IMR-90 (cell line): Measurements from ENCODE around the gene HYLS1. TPM values are rescaled to one million over a fixed set of nuclear protein-coding genes. Genes with fewer than 3 reads are reported as not detected.
A peak's percentile ranks its signal among the peaks of the same experiment; 100 is the strongest.

Source experiments
- ATAC-seq: fragments of 200-7000 bp; cut with Tn5 transposase; 2 replicates; pipeline ENCODE4 v1.9.1; 2020; ENCODE audit warnings: low read depth, mild to moderate bottlenecking, moderate library complexity
- BruUV-seq: library from RNA; stranded (reverse); fragments of 400-500 nt; replicated peaks from 2 replicates; lab custom pipeline; 2021; lab: Mats Ljungman, UMichigan
- CTCF ChIA-PET: fragments of 300-600 bp; formaldehyde crosslinking; extraction: SDS; loops from one replicate; lab custom pipeline; 2021; ENCODE audit warnings: antibody characterized with exemption; lab: Yijun Ruan, JAX
- POLR2A ChIA-PET: fragments of 300-600 bp; sonication (Branson Sonifier 250); formaldehyde crosslinking; loops from one replicate; lab custom pipeline; 2022; ENCODE audit warnings: antibody characterized with exemption; ENCODE audit not compliant: unreplicated experiment; lab: Charles Lee
- DNase-seq: peaks from one replicate; pipeline ENCODE4 v3.0.0; 2013
- H2AFZ ChIP-seq: replicated peaks from 2 replicates; pipeline ENCODE3; 2013; ENCODE audit warnings: low read length, mild to moderate bottlenecking; ENCODE audit not compliant: poor library complexity
- H2AK5ac ChIP-seq: 2 replicates; pipeline ENCODE4 v1.6.1; 2013; ENCODE audit warnings: low read depth, low read length, inconsistent platforms
- H2AK9ac ChIP-seq: replicated peaks from 2 replicates; pipeline ENCODE3; 2013; ENCODE audit warnings: mild to moderate bottlenecking, low read depth, low read length, moderate library complexity; ENCODE audit not compliant: poor library complexity
- H2BK120ac ChIP-seq: 2 replicates; pipeline ENCODE4 v1.6.1; 2013; ENCODE audit warnings: low read depth, low read length, inconsistent platforms
- H2BK15ac ChIP-seq: 3 replicates; pipeline ENCODE4 v1.6.1; 2013; ENCODE audit warnings: low read depth, low read length, inconsistent platforms
- H2BK20ac ChIP-seq: 2 replicates; pipeline ENCODE4 v1.6.1; 2013; ENCODE audit warnings: low read depth, mild to moderate bottlenecking, inconsistent platforms, low read length, moderate library complexity
- H2BK5ac ChIP-seq: 2 replicates; pipeline ENCODE4 v1.6.1; 2013; ENCODE audit warnings: mild to moderate bottlenecking, low read depth, low read length, inconsistent platforms; ENCODE audit not compliant: poor library complexity, severe bottlenecking
- H3K14ac ChIP-seq: replicated peaks from 2 replicates; pipeline ENCODE4 v1.6.1; 2013; ENCODE audit warnings: low read depth, low read length, inconsistent platforms
- H3K18ac ChIP-seq: 2 replicates; pipeline ENCODE4 v1.6.1; 2013; ENCODE audit warnings: low read depth, low read length, control low read depth
- H3K23ac ChIP-seq: 2 replicates; pipeline ENCODE4 v1.6.1; 2013; ENCODE audit warnings: low read depth, low read length, inconsistent platforms
- H3K27ac ChIP-seq: 2 replicates; pipeline ENCODE4 v1.5.1; 2013; ENCODE audit warnings: mild to moderate bottlenecking, control low read depth, low read length; ENCODE audit not compliant: insufficient read depth
- H3K27me3 ChIP-seq: 2 replicates; pipeline ENCODE4 v1.6.1; 2013; ENCODE audit warnings: low read length; ENCODE audit not compliant: control insufficient read depth, insufficient read depth
- H3K36me3 ChIP-seq: 2 replicates; pipeline ENCODE4 v1.6.1; 2013; ENCODE audit warnings: low read length, mixed read lengths; ENCODE audit not compliant: control insufficient read depth, insufficient read depth
- H3K4ac ChIP-seq: 2 replicates; pipeline ENCODE4 v1.6.1; 2013; ENCODE audit warnings: low read depth, low read length, inconsistent platforms
- H3K4me1 ChIP-seq: 2 replicates; pipeline ENCODE4 v1.6.1; 2013; ENCODE audit warnings: low read length, mixed read lengths; ENCODE audit not compliant: control insufficient read depth, insufficient read depth
- H3K4me2 ChIP-seq: 2 replicates; pipeline ENCODE4 v1.6.1; 2013; ENCODE audit warnings: low read depth, mild to moderate bottlenecking, control low read depth, low read length, moderate library complexity
- H3K4me3 ChIP-seq: 2 replicates; pipeline ENCODE4 v1.5.1; 2013; ENCODE audit warnings: low read depth, mild to moderate bottlenecking, control low read depth, low read length, moderate library complexity; ENCODE audit not compliant: insufficient read depth
- H3K56ac ChIP-seq: 2 replicates; pipeline ENCODE4 v1.6.1; 2013; ENCODE audit warnings: low read length, inconsistent platforms; ENCODE audit not compliant: insufficient read depth; ENCODE audit errors: extremely low read depth
- H3K79me1 ChIP-seq, 2 experiments: 2 replicates each; pipeline ENCODE4 v1.6.1; 2013; ENCODE audit warnings: low read length in 2 of 2, inconsistent platforms in 1 of 2, low read depth in 1 of 2
- H3K9ac ChIP-seq: 2 replicates; pipeline ENCODE4 v1.6.1; 2013; ENCODE audit warnings: low read depth, low read length, control low read depth
- H3K9me1 ChIP-seq: 2 replicates; pipeline ENCODE4 v1.6.1; 2013; ENCODE audit warnings: low read length, inconsistent platforms; ENCODE audit not compliant: insufficient read depth
- H3K9me3 ChIP-seq: 2 replicates; pipeline ENCODE4 v1.6.1; 2013; ENCODE audit warnings: low read length; ENCODE audit not compliant: control insufficient read depth, insufficient read depth
- H4K20me1 ChIP-seq: 2 replicates; pipeline ENCODE4 v1.6.1; 2013; ENCODE audit warnings: low read length, inconsistent platforms; ENCODE audit not compliant: insufficient read depth
- H4K5ac ChIP-seq: 2 replicates; pipeline ENCODE4 v1.6.1; 2013; ENCODE audit warnings: mild to moderate bottlenecking, low read depth, low read length, control low read depth
- H4K8ac ChIP-seq, 2 experiments: 2 replicates each; pipeline ENCODE4 v1.6.1; 2013; ENCODE audit warnings: low read depth in 2 of 2, low read length in 2 of 2, control low read depth in 1 of 2, inconsistent platforms in 1 of 2
- H4K91ac ChIP-seq: 2 replicates; pipeline ENCODE4 v1.6.1; 2013; ENCODE audit warnings: low read depth, low read length, inconsistent platforms; ENCODE audit not compliant: insufficient read depth
- BHLHE40 ChIP-seq: fragments of 150-350 bp; IDR thresholded peaks from 2 replicates; pipeline ENCODE4 v1.6.1; 2016; ENCODE audit warnings: mild to moderate bottlenecking, low read depth, low read length
- FOS ChIP-seq: fragments of 150-350 bp; IDR thresholded peaks from 2 replicates; pipeline ENCODE4 v1.6.1; 2016; ENCODE audit warnings: low read depth, low read length
- MXI1 ChIP-seq: IDR thresholded peaks from 2 replicates; pipeline ENCODE4 v1.6.1; 2012; ENCODE audit warnings: low read depth, mild to moderate bottlenecking, low read length, moderate library complexity, borderline replicate concordance
- WGBS, 2 experiments: methylation state at CpG; one replicate each; pipeline versions ENCODE4 v1.1.5 to v1.1.7; 2013; ENCODE audit warnings: missing lambda C conversion rate in 2 of 2; ENCODE audit not compliant: insufficient read length in 1 of 2; ENCODE audit errors: extremely low coverage in 2 of 2; 5-methylcytosine and 5-hydroxymethylcytosine counted together
- dilution Hi-C: fragments of 300-500 bp; cut with HindIII; formaldehyde crosslinking; loops from one replicate; pipeline ENCODE4 v1.14.3; 2018; ENCODE audit warnings: low sequenced_read_pairs; ENCODE audit not compliant: unreplicated experiment
- in situ Hi-C: fragments of 300-500 bp; cut with MboI; formaldehyde crosslinking; loops from 3 replicates; pipeline ENCODE4 v1.14.3; 2019; ENCODE audit warnings: low sequenced_read_pairs, inconsistent platforms, mixed read lengths
- intact Hi-C: fragments of 100-400 bp; cut with micrococcal nuclease; formaldehyde crosslinking; loops from 2 replicates; pipeline ENCODE4 v1.10.0; 2022
- polyA plus RNA-seq, 3 experiments: library from polyadenylated mRNA; depleted of rRNA; stranded (reverse); fragments of >200 nt; gene quantifications; 2 replicates each; pipeline ENCODE4 v1.2.3, GENCODE V29; 2012; ENCODE audit warnings: low replicate concordance in 1 of 3
- total RNA-seq: library from RNA; depleted of rRNA; stranded (reverse); fragments of >200 nt; gene quantifications from 2 replicates; pipeline ENCODE4 v1.2.3, GENCODE V29; 2012

The HYLS1 gene
- total and polyA plus RNA-seq, 2 of the 4 experiments (the other 2 are of a cell fraction): 5.1 to 8.1 TPM

GRCh38 chr11:125903711-125904659 lies 16.5 kb downstream of the HYLS1 start, which contains the start of gene DDX25:
DDX25 (plus strand) TSS chr11:125904508; CDS start chr11:125904518, 10 bp downstream.
- peaks cover 12 to 26% of the 10 kb centered on the region in 2 experiments; a peak in 3 of 4 replicates for H3K79me1 ChIP-seq
- no peak within 1 kb of the TSS for H2AK5ac ChIP-seq
- WGBS, 2 experiments: 4% methylated on average over 22 of the region's 81 CpGs; no CpG with 5 or more reads in 1 of the 2 experiments
- in situ Hi-C loops (no loop called here), dilution Hi-C loops (loop anchor here (25.0 kb wide), 1 partner anchor 308 kb away; the partner anchor contains the start of genes FAM118B and RPUSD4), intact Hi-C loops (no loop called here)
- TF ChIP-seq FOS (no peak), BHLHE40 (no peak), MXI1 (no peak)
- no peak within 1 kb of the TSS for H2BK120ac ChIP-seq
- ChIA-PET CTCF (no interaction called here), POLR2A (interaction anchor here (0.9 kb wide), 1 partner anchor 279 kb away, joined by 4 read pairs; the partner anchor contains the start of gene CHEK1)
- no peak within 1 kb of the TSS for H3K56ac ChIP-seq
- no peak within 1 kb of the TSS for H4K8ac ChIP-seq
- no peak within 1 kb of the TSS for H3K14ac ChIP-seq
- H2BK15ac ChIP-seq: no peak within 1 kb of the TSS
- BruUV-seq: no TSS peak
- no peak within 1 kb of the TSS; the same call in 1 of the 2 replicates for H3K23ac ChIP-seq
- H2AFZ ChIP-seq: no peak within 1 kb of the TSS
- H2BK20ac ChIP-seq: no peak within 1 kb of the TSS
- H3K27me3 ChIP-seq: peaks cover 20% of the 10 kb centered on the region
- H3K27ac ChIP-seq: no peak within 1 kb of the TSS
- peaks cover 3% of the 10 kb centered on the region; the same call in 1 of the 2 replicates for H3K9me3 ChIP-seq
- H4K5ac ChIP-seq: no peak within 1 kb of the TSS
- 0 out of 2 replicates have a peak, but pooled peaks cover 2% of the 10 kb centered on the region for H3K4me1 ChIP-seq
- H3K4me3 ChIP-seq: no peak within 1 kb of the TSS
- H3K9ac ChIP-seq: no peak within 1 kb of the TSS
- H3K4me2 ChIP-seq: peak within 1 kb of the TSS; percentile 41
- H3K18ac ChIP-seq: no peak within 1 kb of the TSS
- DNase-seq (no peak), ATAC-seq (no peak)
- no peaks in the 10 kb centered on the region for H4K20me1 ChIP-seq
- H3K36me3 ChIP-seq: peaks cover 7% of the 10 kb centered on the region
- H3K9me1 ChIP-seq: no peaks in the 10 kb centered on the region; the same call in 1 of the 2 replicates
- no peak within 1 kb of the TSS for H3K4ac ChIP-seq
- no peak within 1 kb of the TSS for H2BK5ac ChIP-seq
- no peak within 1 kb of the TSS for H2AK9ac ChIP-seq
- H4K91ac ChIP-seq: no peak within 1 kb of the TSS
